ENCODE results near the gene EZH1.

GRCh38 chr17:42655528-42655927 lies 89.3 kb downstream of the EZH1 start:
- TF ChIP-seq CTCF (IDR thresholded peaks at IDR 0.05; ENCODE audit: poor library complexity) (no peak), EZH2 (IDR thresholded peaks at IDR 0.05; ENCODE audit: borderline replicate concordance) (no peak)
